ENCODE results near the gene SLC25A4.
A peak's percentile ranks its signal among the peaks of the same experiment; 100 is the strongest.
"Not testable (repeated sequence)": the region's sequence is repeated elsewhere in the genome, so short reads cannot be mapped to it uniquely, and the experiment has no call there.

The SLC25A4 gene

GRCh38 chr4:185110375-185110823 lies 32.7 kb upstream of the SLC25A4 start:
- H3K4me3 ChIP-seq (ENCODE audit: low read length), result no peak overlapping the region
- no peak for TF ChIP-seq CTCF (conservative IDR thresholded peaks at IDR 0.05; ENCODE audit: low read depth, low read length)
- no peak for DNase-seq (ENCODE audit: low read depth)

GRCh38 chr4:185112104-185112503 lies 31.0 kb upstream of the SLC25A4 start:
- peak; percentile 95 for DNase-seq (ENCODE audit: low read depth)
- TF ChIP-seq CTCF (conservative IDR thresholded peaks at IDR 0.05; ENCODE audit: low read depth, low read length), result no peak
- H3K4me3 ChIP-seq (ENCODE audit: low read length), result no peak overlapping the region

- TF ChIP-seq CTCF (conservative IDR thresholded peaks at IDR 0.05; ENCODE audit: low read depth, low read length), result no peak
Observed at GRCh38 chr4:185113340-185113739, 29.7 kb upstream of the SLC25A4 start.

GRCh38 chr4:185115827-185116232 lies 27.2 kb upstream of the SLC25A4 start:
- peak; percentile 88 for DNase-seq (ENCODE audit: low read depth)
- H3K4me3 ChIP-seq (ENCODE audit: low read length), result peak overlapping the region; percentile 9
- no peak for TF ChIP-seq CTCF (conservative IDR thresholded peaks at IDR 0.05; ENCODE audit: low read depth, low read length)

More at GRCh38 chr4:185113340-185113739, 29.7 kb upstream of the SLC25A4 start:
- H3K4me3 ChIP-seq (ENCODE audit: low read length), result no peak overlapping the region
- DNase-seq (ENCODE audit: low read depth), result no peak

- TF ChIP-seq CTCF (conservative IDR thresholded peaks at IDR 0.05; ENCODE audit: low read depth, low read length), result no peak
- no peak overlapping the region for H3K4me3 ChIP-seq (ENCODE audit: low read length)
- DNase-seq (ENCODE audit: low read depth), result no peak
Observed at GRCh38 chr4:185117300-185117934, 25.6 kb upstream of the SLC25A4 start.

DNA sequence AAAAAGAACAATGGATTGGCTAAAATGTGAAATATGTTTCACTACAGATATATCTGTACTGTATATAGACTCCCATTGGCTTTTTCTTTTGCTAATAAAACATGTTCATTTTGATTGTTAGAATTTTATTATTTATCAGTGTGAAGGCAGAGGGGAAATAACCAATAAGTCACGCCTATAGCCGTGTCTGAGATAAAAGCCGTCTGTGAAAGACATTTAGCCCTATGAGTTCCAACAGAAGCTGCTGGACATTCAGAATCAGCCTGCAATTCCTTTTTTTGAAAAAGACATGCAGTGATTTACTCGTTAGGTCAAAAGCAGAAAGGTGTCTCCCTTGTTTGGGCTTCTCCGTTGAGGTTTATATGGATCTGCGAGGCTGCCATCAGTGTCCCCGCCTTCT lies 24.2 kb upstream of the SLC25A4 start:
- no peak overlapping the region for H3K4me3 ChIP-seq (ENCODE audit: low read length)
- TF ChIP-seq CTCF (conservative IDR thresholded peaks at IDR 0.05; ENCODE audit: low read depth, low read length), result no peak
- no peak for DNase-seq (ENCODE audit: low read depth)

GRCh38 chr4:185119467-185119866 lies 23.6 kb upstream of the SLC25A4 start:
- not testable (repeated sequence) for H3K4me3 ChIP-seq (ENCODE audit: low read length); DNase-seq (ENCODE audit: low read depth)

All from retinal pigment epithelial cell (primary cell).